ENCODE measurements around the gene AGXT. TPM values are rescaled to one million over a fixed set of nuclear protein-coding genes. Genes with fewer than 3 reads are reported as not detected.

The AGXT gene
- total RNA-seq, 3 donors from 2014 or later = 0.22 to 4.1 (median 1.0) TPM

GRCh38 chr2:240857039-240858008 lies 11.3 kb upstream of the AGXT start:
- intact Hi-C loops (cut with DNase I, micrococcal nuclease) = no loop called here
- peak in 2 of 3 donors; percentile 81 for DNase-seq
- peak; percentile 95 for ATAC-seq
- Histone ChIP-seq H3K4me1 (ENCODE audit: low read depth) (no peaks in the 10 kb centered on the region), H3K4me3 (no peak overlapping the region), H3K9me3 (peaks cover 10% of the 10 kb centered on the region), H3K36me3 (ENCODE audit: low read depth) (no peaks in the 10 kb centered on the region)
- TF ChIP-seq, protein P1, sequence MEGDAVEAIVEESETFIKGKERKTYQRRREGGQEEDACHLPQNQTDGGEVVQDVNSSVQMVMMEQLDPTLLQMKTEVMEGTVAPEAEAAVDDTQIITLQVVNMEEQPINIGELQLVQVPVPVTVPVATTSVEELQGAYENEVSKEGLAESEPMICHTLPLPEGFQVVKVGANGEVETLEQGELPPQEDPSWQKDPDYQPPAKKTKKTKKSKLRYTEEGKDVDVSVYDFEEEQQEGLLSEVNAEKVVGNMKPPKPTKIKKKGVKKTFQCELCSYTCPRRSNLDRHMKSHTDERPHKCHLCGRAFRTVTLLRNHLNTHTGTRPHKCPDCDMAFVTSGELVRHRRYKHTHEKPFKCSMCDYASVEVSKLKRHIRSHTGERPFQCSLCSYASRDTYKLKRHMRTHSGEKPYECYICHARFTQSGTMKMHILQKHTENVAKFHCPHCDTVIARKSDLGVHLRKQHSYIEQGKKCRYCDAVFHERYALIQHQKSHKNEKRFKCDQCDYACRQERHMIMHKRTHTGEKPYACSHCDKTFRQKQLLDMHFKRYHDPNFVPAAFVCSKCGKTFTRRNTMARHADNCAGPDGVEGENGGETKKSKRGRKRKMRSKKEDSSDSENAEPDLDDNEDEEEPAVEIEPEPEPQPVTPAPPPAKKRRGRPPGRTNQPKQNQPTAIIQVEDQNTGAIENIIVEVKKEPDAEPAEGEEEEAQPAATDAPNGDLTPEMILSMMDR (IDR thresholded peaks at IDR 0.05) = no peak

- ATAC-seq (no peak), DNase-seq (no peak)
- TF ChIP-seq, protein P1 (IDR thresholded peaks at IDR 0.05) = no peak
- no peak overlapping the region for H3K4me3 ChIP-seq
- no peaks in the 10 kb centered on the region for H3K4me1 ChIP-seq (ENCODE audit: low read depth)
- intact Hi-C loops (cut with DNase I, micrococcal nuclease) = no loop called here
- peaks cover 10% of the 10 kb centered on the region for H3K9me3 ChIP-seq
- no peaks in the 10 kb centered on the region for H3K36me3 ChIP-seq (ENCODE audit: low read depth)
These were observed 10.3 kb upstream of the AGXT start for GRCh38 chr2:240858321-240858720.

- Histone ChIP-seq H3K4me3 (no peak overlapping the region), H3K9me3 (peaks cover 10% of the 10 kb centered on the region), H3K4me1 (ENCODE audit: low read depth) (no peaks in the 10 kb centered on the region), H3K36me3 (ENCODE audit: low read depth) (no peaks in the 10 kb centered on the region)
- DNase-seq (no peak), ATAC-seq (no peak)
- intact Hi-C loops (cut with DNase I, micrococcal nuclease) = no loop called here
- TF ChIP-seq, protein P1 (IDR thresholded peaks at IDR 0.05) = no peak
These were observed 9.8 kb upstream of the AGXT start for GRCh38 chr2:240858871-240859270.

- ATAC-seq = no peak
- no peak overlapping the region for H3K4me3 ChIP-seq
- no peak for DNase-seq
- peaks cover 2% of the 10 kb centered on the region for H3K4me1 ChIP-seq (ENCODE audit: low read depth)
- TF ChIP-seq, protein P1 (IDR thresholded peaks at IDR 0.05) = no peak
- no peaks in the 10 kb centered on the region for H3K9me3 ChIP-seq
- no peaks in the 10 kb centered on the region for H3K36me3 ChIP-seq (ENCODE audit: low read depth)
- intact Hi-C loops (cut with DNase I, micrococcal nuclease) = no loop called here
These were observed 7.1 kb upstream of the AGXT start for GRCh38 chr2:240861547-240861946.

GRCh38 chr2:240864475-240864874 lies 4.1 kb upstream of the AGXT start:
- H3K36me3 ChIP-seq (ENCODE audit: low read depth) = no peaks in the 10 kb centered on the region
- H3K4me1 ChIP-seq (ENCODE audit: low read depth) = peaks cover 9% of the 10 kb centered on the region
- intact Hi-C loops (cut with DNase I, micrococcal nuclease) = no loop called here
- TF ChIP-seq, protein P1 (IDR thresholded peaks at IDR 0.05) = no peak
- ATAC-seq = peak; percentile 35
- no peak overlapping the region for H3K4me3 ChIP-seq
- no peak for DNase-seq
- H3K9me3 ChIP-seq = no peaks in the 10 kb centered on the region
